Ovary (tissue), 3 donors: ENCODE measurements around the gene KISS1.

Experiments
- POLR2A ChIP-seq: fragments of 450-650 bp; IDR thresholded peaks from one replicate; pipeline ENCODE4 v1.6.1; 2017; ENCODE audit warnings: antibody characterized with exemption, mild to moderate bottlenecking, moderate library complexity
- TF ChIP-seq, protein P1 (sequence below), 3 donors: fragments of 450-650 bp in 2 of 3; fragments of 200-600 bp in 1 of 3; IDR thresholded peaks; one replicate each; pipeline versions ENCODE4 v1.5.1 to v1.8.0; 2016 to 2022; ENCODE audit warnings: antibody characterized with exemption in 3 of 3, mild to moderate bottlenecking in 1 of 3
- donor health status: DM: no; HTN: no; CAD: no.

- TF ChIP-seq POLR2A, result no peak
- TF ChIP-seq, protein P1, sequence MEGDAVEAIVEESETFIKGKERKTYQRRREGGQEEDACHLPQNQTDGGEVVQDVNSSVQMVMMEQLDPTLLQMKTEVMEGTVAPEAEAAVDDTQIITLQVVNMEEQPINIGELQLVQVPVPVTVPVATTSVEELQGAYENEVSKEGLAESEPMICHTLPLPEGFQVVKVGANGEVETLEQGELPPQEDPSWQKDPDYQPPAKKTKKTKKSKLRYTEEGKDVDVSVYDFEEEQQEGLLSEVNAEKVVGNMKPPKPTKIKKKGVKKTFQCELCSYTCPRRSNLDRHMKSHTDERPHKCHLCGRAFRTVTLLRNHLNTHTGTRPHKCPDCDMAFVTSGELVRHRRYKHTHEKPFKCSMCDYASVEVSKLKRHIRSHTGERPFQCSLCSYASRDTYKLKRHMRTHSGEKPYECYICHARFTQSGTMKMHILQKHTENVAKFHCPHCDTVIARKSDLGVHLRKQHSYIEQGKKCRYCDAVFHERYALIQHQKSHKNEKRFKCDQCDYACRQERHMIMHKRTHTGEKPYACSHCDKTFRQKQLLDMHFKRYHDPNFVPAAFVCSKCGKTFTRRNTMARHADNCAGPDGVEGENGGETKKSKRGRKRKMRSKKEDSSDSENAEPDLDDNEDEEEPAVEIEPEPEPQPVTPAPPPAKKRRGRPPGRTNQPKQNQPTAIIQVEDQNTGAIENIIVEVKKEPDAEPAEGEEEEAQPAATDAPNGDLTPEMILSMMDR (IDR thresholded peaks at IDR 0.05), result no peak
Measured at GRCh38 chr1:204216236-204216635, 19.9 kb upstream of the KISS1 start.
